GM18505 (cell line): ENCODE measurements around the gene ELMO3.

ENCODE experiments used
- ATAC-seq: cut with Tn5 transposase; IDR thresholded peaks from one replicate; pipeline ENCODE4 v1.9.1; 2021; ENCODE audit not compliant: unreplicated experiment
- POLR2A ChIP-seq: IDR thresholded peaks from 4 replicates; pipeline ENCODE4 v1.6.1; 2011; ENCODE audit warnings: borderline replicate concordance; ENCODE audit not compliant: insufficient read depth, insufficient read length; ENCODE audit errors: extremely low read depth

ELMO3 gene

DNA sequence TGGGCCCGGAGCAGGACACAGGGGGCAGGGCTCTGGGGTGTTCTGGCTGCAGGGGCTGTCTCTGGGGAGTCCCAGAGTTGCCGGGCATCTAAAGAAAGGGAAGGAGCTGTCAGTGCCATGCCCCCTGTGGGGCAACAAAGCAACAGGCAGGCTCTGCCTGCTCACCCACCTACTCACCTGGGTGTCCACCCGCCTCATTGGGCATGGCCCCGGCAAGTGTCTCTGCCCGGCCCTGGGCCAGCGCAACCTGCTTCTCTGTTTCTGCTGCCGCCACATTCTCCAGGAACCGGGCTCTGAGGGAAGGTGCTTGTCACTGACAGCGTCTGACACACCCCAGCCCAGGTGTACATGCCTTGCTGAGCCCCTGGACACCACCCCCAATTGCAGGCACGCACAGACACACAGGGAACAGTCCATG is 35.3 kb downstream of the ELMO3 start:
- peak; percentile 4 for TF ChIP-seq POLR2A
- ATAC-seq: no peak

DNA sequence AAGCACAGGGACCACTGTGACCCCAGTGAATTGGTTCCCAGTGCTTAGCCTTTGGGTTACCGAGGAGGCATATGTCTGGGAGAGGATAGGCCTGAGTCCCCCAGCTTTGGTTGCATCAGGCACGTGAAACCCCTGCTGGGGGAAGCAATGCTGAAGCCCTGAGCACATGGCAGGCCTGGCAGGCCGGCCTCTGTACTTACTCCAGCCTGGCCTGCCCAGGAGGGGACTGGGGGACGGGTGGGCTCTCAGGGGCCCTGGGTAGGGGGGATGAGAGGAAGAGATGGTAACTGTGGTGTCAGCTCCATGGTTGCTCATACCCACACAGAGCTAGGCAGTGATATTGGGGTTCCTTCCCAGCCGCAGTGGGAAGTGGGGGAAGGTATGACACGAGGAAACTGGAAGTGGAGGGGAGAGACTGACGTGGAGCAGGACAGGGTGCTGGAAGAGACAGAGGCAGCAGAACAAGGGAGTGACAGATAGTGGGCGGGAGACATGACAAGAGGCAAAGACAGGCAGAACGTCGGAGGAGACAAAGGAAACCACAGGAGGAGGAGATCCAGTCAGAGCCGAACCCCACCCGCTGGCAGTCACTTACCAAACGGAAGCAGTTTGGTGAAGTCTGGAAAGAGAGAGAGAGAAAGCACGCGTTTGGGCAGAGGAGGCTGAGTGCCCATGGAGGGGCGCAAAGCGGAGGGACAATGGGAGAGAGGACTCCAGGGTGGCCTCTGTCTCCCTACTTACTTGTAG is 37.1 kb downstream of the ELMO3 start:
- ATAC-seq: no peak
- TF ChIP-seq POLR2A: peak; percentile 22

DNA sequence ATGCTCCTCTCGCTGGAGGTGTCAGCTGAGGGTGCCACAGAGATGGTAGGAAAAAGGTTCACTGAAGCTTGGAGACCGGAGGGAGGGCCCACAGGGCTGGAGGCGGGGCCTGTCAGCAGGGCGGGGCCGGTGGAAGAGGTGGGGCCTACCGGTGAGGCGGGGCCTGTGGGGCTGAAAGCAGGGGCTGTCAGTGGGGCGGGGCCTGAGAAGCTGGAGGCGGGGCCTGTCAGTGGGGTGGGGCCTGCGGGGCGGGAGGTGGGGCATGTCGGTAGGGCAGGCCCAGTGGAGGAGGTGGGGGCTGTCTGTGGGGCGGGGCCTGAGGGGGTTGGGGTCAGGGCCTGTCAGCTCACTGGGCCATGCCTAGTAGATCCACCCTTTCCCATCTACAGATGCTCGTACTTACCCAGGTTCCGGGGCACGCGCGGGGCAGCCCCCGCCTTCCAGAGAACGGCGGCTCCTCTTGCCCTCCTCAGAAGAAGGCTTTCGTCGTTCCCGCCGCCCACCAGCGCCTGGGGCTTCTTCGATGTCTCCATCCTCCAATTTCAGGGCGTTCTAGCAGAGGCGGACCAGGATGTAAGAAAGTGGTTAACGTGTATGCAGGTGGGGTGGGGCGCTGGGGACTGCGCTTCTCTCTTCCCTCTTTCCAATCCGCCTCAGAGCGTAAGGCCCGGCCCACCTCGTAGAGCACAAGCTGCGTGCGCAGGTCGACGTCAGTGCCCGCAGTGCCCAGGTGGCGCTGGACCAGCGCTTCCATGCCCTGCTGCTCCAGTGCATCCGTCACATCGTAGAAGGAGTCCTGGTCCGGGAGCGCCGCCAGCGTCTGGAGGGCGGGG is 37.8 kb downstream of the ELMO3 start:
- no peak for ATAC-seq
- no peak for TF ChIP-seq POLR2A

DNA sequence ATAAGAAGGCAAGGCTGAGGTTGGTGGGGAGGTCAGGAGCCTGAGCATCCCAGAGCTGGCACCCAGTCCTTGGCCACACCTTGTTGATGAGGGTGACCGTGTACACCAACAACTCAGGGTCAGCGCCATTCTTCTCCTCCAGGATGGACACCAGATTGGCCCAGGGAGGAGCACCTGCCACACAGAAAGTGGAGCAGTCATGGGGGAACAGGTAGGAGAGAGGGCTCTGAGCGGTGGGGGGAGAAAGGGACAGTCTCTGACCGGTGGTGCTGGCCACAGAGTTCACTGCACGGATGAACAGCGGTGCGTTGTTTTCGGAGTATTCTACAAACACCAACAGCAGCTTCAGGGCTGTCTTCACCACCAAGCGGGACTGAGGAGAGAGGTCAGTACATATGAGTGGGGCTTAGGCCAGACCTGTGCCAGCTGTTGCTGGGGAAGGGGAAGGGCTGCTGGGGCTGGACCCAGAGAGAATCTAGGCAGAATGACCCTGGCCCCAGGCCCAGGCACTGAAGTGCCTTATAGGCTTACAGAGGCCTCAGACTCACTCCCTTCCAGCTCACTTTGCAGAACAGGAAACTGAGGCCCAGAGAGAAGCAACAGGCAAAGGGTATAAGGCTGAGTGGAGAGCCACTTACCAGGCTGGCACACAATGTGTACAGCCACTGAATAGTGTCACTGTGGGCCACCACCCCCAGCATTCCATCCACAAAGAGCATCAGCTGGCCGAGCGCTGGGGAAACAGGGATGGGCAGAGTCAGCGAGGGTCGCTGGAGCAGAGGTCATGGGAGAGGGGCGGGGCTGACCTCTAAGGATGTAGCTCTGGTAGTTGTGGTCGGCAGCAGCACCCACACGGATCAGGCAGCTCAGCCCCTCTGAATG is 38.7 kb downstream of the ELMO3 start:
- no peak for TF ChIP-seq POLR2A
- no peak for ATAC-seq

DNA sequence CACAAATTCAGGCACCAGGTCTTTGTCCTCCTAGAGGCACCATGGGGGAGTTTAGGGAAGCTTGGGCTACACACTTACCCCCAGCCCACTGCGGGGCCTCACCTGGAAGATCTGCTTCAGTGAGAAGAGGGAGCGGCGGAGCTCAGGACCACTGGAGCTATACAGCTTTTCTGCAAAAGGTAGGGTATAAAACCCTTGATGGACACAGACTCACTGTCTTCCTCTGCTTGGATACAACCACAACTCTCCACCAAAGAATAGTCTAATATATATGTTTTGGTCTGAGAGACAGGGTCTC is 39.3 kb downstream of the ELMO3 start:
- no peak for ATAC-seq
- no peak for TF ChIP-seq POLR2A

DNA sequence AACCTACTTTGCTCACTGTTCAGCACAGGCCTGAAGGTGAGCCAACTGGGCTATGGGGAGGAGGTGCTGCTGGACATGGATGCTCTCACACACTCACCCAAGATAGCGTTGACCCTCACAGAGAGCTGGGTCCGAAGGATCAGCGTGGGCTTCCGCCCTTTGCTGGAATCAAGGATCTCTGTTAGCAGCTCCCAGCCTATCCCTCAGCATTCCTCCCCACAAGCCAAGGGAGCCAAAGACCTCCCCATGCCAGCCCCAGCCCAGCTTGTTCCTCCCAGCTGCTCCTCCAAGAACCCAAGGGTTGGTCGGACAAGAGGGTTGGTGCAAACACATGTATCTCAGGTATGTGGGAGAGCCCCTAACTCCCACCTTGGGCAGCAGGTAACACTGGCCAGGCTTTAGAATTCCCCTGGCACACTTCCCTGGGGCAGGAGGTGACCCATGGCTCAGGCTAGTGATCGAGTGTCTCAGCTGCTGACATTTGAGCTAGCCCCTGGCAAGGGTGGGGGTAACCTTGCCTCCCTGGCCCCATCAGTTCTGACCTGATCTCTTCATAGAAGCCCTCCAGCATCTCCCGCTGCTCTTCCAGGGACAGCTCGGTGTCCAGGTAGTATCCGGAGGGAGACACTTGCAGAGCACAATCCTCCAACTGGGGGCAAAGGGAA is 40.0 kb downstream of the ELMO3 start:
- no peak for TF ChIP-seq POLR2A
- ATAC-seq: no peak

DNA sequence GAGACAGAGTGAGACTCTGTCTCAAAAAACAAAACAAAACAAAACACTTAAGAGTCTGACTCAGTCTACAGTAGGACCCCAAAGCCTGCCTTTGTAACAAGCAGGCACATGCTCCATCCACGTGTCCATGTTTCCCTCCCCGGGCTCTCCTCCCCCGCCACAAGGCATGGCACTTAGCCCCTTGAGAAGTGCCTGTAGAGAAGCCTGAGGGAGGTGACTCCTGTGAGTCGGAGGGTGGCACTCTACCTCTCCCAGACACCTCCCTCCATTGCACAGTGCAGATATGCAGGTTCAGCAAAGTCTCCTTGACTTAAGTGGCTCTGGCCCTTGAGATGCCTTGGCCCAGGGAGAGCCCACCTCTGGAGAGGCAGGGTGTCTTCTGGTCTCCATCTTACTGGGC is 41.6 kb downstream of the ELMO3 start:
- TF ChIP-seq POLR2A: no peak
- no peak for ATAC-seq

DNA sequence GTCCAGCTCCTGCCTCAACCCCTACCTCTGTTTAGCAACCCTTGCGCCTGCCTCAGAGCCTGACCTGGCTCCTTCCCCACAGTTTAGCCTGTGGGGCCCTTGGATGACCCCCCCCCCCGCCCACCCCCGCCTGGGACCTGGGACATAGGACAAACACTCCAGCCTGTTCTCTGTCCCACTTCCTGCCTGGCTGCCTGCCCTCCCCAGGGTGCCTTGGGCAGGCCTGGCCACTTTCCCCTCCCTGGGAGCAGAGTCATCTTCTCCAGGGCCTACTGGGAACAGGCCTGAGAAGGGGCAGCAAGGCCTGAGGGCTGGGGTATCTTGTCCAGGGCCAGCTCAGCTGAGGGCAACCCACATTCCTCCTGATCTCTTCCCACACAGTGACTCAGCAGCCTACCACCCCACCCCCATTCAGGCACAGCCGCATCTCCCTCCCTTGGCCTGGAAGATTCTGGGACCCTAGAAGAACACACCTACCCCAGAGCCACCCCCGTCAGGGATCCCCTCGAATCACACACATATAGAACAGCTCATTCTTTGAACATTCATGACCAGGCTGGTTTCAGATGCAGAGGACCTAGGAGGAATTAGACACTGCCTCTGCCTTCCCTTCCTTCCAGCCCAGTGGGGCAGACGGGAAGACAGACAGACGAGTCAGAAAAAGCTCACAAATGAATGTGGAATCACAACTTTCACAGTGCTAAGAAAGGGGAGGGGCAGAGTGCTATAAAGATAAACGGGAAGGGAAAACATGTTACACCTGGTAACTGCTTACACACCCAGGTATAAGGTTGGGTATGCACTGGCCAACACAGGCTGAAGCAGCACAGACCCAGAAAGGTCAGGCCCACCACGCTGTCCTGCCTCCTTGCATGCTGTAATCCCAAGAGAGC is 42.3 kb downstream of the ELMO3 start:
- ATAC-seq: no peak
- no peak for TF ChIP-seq POLR2A

DNA sequence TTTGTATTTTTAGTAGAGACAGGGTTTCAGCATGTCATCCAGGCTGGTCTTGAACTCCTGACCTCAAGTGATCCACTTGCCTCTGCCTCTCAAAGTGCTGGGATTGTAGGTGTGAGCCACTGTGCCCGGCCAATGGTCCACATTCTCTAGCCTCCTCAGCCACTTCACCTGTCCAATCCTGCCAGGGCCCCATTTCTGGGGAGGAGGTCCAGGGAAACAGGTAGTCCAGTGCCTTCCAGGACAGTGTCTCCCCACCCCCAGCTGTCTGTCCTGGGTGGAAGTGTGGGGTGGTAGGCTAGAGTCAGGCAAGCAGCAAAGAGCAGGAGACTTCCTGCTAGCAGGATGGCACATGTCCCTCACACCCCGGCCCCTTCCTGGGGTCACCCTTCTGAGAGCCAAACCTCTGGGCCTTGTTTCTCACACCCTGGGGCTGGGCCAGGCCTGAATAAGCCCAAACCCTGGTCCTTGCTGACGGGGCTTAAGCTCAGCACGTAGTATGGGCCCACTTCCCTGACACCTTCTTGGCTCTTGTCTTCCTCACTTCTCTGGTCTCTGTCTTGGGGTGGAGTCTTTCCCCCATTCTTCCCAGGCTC is 43.3 kb downstream of the ELMO3 start:
- no peak for TF ChIP-seq POLR2A
- ATAC-seq: no peak

DNA sequence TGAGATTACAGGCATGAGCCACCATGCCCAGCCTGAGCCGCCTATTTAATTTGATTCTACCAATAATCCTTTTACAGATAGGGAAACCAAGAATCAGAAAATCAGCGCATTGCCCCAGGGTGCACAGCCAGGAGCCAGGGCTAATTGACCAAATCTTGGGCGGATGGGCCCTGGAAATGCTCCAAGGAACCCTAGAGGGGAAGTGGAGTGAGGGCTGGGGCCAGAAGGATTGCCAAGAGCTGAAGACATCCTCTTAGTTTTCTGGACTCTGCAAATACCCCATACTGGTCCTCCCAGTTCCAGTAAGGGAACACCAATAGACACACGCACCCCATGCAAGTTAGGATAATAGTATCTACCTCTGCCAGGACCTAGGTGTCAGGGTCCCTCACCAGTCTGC is 44.5 kb downstream of the ELMO3 start:
- ATAC-seq: no peak
- no peak for TF ChIP-seq POLR2A

DNA sequence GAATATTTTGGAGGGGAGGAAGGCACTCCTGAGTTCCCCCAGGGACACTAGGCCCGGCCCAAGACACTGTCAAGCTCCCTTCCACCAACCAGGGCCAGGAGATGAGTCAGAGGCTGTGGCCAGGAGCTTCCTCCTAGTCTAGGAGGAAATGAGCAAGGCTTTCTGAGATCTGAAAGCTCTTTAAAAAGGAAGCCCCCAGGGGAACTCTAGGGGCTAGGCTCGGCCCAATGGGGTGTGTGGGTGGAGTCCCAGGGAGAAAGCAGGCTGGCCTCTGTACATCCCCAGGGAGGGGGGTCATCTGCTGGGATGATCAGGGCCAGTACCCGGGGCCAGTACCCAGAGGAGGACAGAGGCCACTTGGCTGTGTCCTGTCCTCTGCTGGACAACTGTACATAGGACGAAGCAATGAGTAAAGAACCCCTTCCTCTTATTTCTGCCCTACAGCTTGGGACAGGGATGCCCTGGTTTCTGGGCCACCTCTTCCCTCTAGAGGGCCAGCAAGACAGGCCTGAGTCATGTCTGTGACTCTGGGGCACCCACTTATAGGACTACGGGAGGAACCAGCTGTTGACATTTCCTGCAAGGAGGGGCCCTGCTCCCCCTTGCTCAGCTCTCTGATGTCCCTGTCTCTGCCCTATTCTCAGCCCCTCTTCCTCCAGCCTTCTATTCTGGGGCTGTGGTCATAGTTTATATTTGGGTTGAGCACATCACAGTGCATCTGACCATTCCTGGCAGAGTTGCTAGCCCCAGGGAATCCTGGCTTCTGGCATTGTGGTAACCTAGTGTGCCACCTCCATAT is 45.7 kb downstream of the ELMO3 start:
- TF ChIP-seq POLR2A: peak; percentile 74

DNA sequence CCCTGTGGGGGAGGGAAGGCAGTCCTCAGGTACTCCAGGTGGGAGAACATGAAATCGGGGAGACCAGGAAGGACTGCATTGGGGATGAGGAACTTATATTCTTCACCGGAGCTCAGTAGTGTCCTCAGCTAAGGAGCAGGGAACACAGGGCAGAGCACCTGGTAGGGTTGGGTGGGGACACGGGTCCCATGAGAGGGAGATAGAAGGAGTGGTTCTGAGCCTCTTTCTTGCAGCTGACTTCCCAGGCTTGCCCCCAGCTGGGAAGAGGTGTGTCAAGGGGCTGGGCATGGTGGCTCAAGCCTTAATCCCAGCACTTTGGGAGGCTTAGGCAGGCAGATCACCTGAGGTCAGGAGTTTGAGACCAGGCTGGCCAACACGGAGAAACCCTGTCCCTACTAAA is 46.3 kb downstream of the ELMO3 start:
- no peak for TF ChIP-seq POLR2A
- ATAC-seq: no peak

More for the DNA sequence above, 45.7 kb downstream of the ELMO3 start:
- ATAC-seq: peak; percentile 36

DNA sequence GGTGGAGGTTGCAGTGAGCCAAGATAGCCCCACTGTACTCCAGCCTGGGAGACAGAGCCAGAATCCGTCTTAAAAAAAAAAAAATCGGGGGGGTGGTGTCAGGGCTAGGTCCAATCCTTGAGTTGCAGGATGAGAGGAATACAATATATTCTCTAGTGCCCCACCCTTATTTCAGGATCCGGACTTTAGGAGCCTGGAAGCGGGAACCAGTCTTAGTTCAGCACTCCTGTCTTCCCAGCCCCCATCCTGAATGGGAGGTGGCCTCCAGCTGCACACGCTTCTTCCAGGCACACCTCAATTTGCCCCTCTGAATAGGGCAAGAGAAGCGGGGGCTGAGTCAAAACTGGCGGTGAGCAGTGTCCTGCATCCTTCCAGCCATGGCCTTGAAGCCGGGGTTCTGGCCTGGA is 46.7 kb downstream of the ELMO3 start:
- ATAC-seq: no peak
- no peak for TF ChIP-seq POLR2A
